T-helper 1 cell treated with Interleukin-12 subunit alpha and Interleukin-12 subunit beta and Interleukin-4 antibody, amounts not matched to agents 30 μg/mL and 1 μg/mL, for 36 hours (primary cell): ENCODE measurements around the gene NHP2.
A peak's percentile ranks its signal among the peaks of the same experiment; 100 is the strongest.

Experiments
- H3K27ac Mint-ChIP-seq: one replicate; pipeline ENCODE4 v1.8.0; 2021; ENCODE audit warnings: mild to moderate bottlenecking, mixed read lengths
- H3K27me3 Mint-ChIP-seq: one replicate; pipeline ENCODE4 v1.8.0; 2021; ENCODE audit warnings: low read depth, mixed read lengths
- H3K36me3 Mint-ChIP-seq: one replicate; pipeline ENCODE4 v1.8.0; 2021; ENCODE audit warnings: low read depth, mixed read lengths
- H3K4me1 Mint-ChIP-seq: one replicate; pipeline ENCODE4 v1.8.0; 2021; ENCODE audit warnings: low read depth, mixed read lengths
- H3K4me3 Mint-ChIP-seq: one replicate; pipeline ENCODE4 v1.8.0; 2021; ENCODE audit warnings: mild to moderate bottlenecking, moderate library complexity, mixed read lengths
- H3K9me3 Mint-ChIP-seq: one replicate; pipeline ENCODE4 v1.8.0; 2021; ENCODE audit warnings: mixed read lengths

Gene NHP2

GRCh38 chr5:178152491-178153444, 917 bp downstream of the NHP2 start:
- peaks cover 38% of the 10 kb centered on the region for H3K4me1 Mint-ChIP-seq
- peak overlapping the region; percentile 97 for H3K4me3 Mint-ChIP-seq
- peaks cover 20% of the 10 kb centered on the region for H3K36me3 Mint-ChIP-seq
- no peaks in the 10 kb centered on the region for H3K27me3 Mint-ChIP-seq
- peak overlapping the region; percentile 90 for H3K27ac Mint-ChIP-seq
- H3K9me3 Mint-ChIP-seq: no peaks in the 10 kb centered on the region

- Mint-ChIP-seq H3K36me3 (peaks cover 31% of the 10 kb centered on the region), H3K4me3 (no peak overlapping the region), H3K9me3 (no peaks in the 10 kb centered on the region), H3K4me1 (peaks cover 38% of the 10 kb centered on the region), H3K27ac (peak overlapping the region; percentile 43), H3K27me3 (no peaks in the 10 kb centered on the region)
Observed at GRCh38 chr5:178150977-178151734, 2.5 kb downstream of the NHP2 start.

- Mint-ChIP-seq H3K9me3 (no peaks in the 10 kb centered on the region), H3K27me3 (no peaks in the 10 kb centered on the region), H3K27ac (no peak overlapping the region), H3K36me3 (peaks cover 35% of the 10 kb centered on the region), H3K4me3 (no peak overlapping the region), H3K4me1 (peaks cover 37% of the 10 kb centered on the region)
Observed at GRCh38 chr5:178149199-178149932, 4.3 kb downstream of the NHP2 start.

DNA sequence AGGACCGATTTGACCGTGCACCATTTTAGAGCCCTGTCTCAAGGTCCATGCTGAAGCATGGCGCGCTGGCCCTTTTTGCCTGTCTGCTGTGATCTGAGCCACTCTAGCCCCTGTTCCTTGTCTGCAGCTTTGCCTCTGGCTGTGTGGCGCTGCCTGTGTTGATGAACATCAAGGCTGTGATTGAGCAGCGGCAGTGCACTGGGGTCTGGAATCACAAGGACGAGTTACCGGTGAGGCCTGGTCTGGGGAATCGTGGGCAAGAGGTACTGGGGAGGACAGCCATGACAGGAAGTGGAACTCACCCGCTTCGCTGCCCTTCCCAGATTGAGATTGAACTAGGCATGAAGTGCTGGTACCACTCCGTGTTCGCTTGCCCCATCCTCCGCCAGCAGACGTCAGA, 6.3 kb downstream of the NHP2 start:
- Mint-ChIP-seq H3K9me3 (no peaks in the 10 kb centered on the region), H3K4me3 (no peak overlapping the region), H3K4me1 (peaks cover 32% of the 10 kb centered on the region), H3K27me3 (no peaks in the 10 kb centered on the region), H3K27ac (no peak overlapping the region), H3K36me3 (peaks cover 38% of the 10 kb centered on the region)

GRCh38 chr5:178145965-178146820, 7.5 kb downstream of the NHP2 start:
- no peak overlapping the region for H3K4me3 Mint-ChIP-seq
- H3K27ac Mint-ChIP-seq: no peak overlapping the region
- peaks cover 23% of the 10 kb centered on the region for H3K4me1 Mint-ChIP-seq
- H3K27me3 Mint-ChIP-seq: no peaks in the 10 kb centered on the region
- H3K9me3 Mint-ChIP-seq: no peaks in the 10 kb centered on the region
- peaks cover 33% of the 10 kb centered on the region for H3K36me3 Mint-ChIP-seq

DNA sequence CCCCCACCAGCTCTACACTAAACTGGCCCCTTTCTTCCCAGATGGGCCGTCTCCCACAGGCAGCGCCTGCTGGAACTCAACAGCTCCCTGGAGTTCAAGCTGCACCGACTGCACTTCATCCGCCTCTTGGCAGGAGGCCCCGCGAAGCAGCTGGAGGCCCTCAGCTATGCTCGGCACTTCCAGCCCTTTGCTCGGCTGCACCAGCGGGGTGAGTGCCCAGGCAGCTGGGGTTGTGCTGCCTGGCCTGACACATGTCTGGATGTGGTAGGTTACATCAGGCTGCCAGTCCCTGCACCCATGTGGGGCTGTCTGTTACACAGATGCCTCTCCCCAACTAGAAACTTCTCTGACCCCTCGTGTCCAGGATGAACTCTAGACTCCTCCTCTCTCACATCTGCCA, 9.8 kb downstream of the NHP2 start:
- Mint-ChIP-seq H3K4me3 (no peak overlapping the region), H3K9me3 (no peaks in the 10 kb centered on the region), H3K27ac (no peak overlapping the region), H3K4me1 (peaks cover 8% of the 10 kb centered on the region), H3K27me3 (no peaks in the 10 kb centered on the region), H3K36me3 (peaks cover 38% of the 10 kb centered on the region)

GRCh38 chr5:178143246-178143645, 10.4 kb downstream of the NHP2 start:
- H3K36me3 Mint-ChIP-seq: peaks cover 35% of the 10 kb centered on the region
- no peaks in the 10 kb centered on the region for H3K9me3 Mint-ChIP-seq
- H3K27ac Mint-ChIP-seq: no peak overlapping the region
- no peak overlapping the region for H3K4me3 Mint-ChIP-seq
- peaks cover 3% of the 10 kb centered on the region for H3K4me1 Mint-ChIP-seq
- no peaks in the 10 kb centered on the region for H3K27me3 Mint-ChIP-seq

- Mint-ChIP-seq H3K4me3 (no peak overlapping the region), H3K9me3 (no peaks in the 10 kb centered on the region), H3K27me3 (no peaks in the 10 kb centered on the region), H3K27ac (no peak overlapping the region), H3K36me3 (peaks cover 30% of the 10 kb centered on the region), H3K4me1 (peaks cover 1% of the 10 kb centered on the region)
Observed at GRCh38 chr5:178142642-178143041, 11.0 kb downstream of the NHP2 start.

DNA sequence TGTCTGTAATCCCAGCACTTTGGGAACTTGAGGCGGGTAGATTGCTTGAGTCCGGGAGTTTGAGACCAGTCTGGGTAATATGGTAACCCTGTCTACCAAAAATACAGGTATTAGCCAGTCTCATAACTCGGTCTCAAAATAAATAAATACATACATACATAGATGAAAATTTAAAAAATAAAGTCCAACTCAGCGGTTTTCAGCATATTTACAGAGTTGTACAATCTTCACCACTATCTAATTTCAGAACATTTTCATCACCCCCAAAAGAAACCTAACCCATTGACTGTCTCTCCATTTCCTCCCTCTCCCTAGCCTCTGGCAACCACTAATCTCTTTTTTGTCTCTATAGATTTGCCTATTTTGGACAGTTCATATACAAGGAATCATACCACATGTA, 12.1 kb downstream of the NHP2 start:
- peaks cover 1% of the 10 kb centered on the region for H3K4me1 Mint-ChIP-seq
- no peak overlapping the region for H3K27ac Mint-ChIP-seq
- H3K4me3 Mint-ChIP-seq: no peak overlapping the region
- peaks cover 22% of the 10 kb centered on the region for H3K36me3 Mint-ChIP-seq
- H3K27me3 Mint-ChIP-seq: no peaks in the 10 kb centered on the region
- no peaks in the 10 kb centered on the region for H3K9me3 Mint-ChIP-seq

- Mint-ChIP-seq H3K4me3 (no peak overlapping the region), H3K9me3 (no peaks in the 10 kb centered on the region), H3K4me1 (peaks cover 4% of the 10 kb centered on the region), H3K27ac (no peak overlapping the region), H3K36me3 (peaks cover 27% of the 10 kb centered on the region), H3K27me3 (no peaks in the 10 kb centered on the region)
Observed at GRCh38 chr5:178137991-178138390, 15.7 kb downstream of the NHP2 start.

DNA sequence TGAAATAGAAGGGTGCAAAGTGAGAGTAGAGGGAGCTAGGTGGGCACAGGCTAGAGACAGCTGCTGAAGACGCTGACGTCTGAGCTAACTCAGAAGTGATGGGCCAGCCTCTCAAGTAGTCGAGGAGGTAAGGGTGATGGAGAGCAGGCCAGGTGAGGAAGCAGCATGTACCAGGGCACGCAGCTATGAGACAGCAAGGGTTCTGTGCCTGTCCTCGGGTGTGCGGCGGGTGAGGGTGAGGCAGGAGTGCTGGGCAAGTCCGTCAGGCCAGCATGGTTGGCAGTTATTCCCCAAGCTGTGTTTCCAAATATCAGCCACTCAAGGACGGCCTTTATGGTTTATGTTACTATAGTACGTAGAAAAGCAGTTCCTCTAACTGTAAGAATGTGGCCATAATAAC, 16.7 kb downstream of the NHP2 start:
- Mint-ChIP-seq H3K9me3 (no peaks in the 10 kb centered on the region), H3K4me3 (no peak overlapping the region), H3K36me3 (peaks cover 22% of the 10 kb centered on the region), H3K4me1 (peaks cover 5% of the 10 kb centered on the region), H3K27ac (no peak overlapping the region), H3K27me3 (no peaks in the 10 kb centered on the region)

DNA sequence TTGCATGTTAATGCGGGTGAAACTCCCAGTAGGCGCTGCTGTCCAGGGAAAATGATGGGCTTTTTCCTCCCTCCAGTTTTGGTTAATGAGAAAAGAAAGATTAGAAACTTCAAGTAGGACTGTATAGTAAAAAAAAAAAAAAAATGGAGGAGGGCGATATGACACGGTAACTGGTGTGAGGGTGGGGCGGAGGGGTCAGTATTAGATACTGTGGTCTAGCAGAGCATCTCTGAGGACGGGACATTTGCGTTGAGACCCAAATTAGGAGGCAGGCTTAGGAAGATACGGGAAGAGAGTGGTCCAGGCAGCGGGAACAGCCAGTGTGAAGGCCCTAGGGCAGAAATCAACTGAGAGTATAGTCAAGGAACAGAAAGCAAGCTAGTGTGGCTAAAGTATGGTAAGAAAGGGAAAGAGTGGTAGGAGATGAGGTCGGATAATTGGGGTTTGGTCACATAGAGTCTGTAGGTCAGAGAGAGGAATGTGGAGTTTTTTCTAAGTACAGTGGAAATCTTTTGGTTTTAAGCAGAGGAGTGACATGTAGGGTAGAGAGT, 22.2 kb downstream of the NHP2 start:
- Mint-ChIP-seq H3K4me3 (peak overlapping the region; percentile 85), H3K9me3 (no peaks in the 10 kb centered on the region), H3K27me3 (no peaks in the 10 kb centered on the region), H3K4me1 (peaks cover 13% of the 10 kb centered on the region), H3K27ac (peak overlapping the region; percentile 83), H3K36me3 (peaks cover 16% of the 10 kb centered on the region)

DNA sequence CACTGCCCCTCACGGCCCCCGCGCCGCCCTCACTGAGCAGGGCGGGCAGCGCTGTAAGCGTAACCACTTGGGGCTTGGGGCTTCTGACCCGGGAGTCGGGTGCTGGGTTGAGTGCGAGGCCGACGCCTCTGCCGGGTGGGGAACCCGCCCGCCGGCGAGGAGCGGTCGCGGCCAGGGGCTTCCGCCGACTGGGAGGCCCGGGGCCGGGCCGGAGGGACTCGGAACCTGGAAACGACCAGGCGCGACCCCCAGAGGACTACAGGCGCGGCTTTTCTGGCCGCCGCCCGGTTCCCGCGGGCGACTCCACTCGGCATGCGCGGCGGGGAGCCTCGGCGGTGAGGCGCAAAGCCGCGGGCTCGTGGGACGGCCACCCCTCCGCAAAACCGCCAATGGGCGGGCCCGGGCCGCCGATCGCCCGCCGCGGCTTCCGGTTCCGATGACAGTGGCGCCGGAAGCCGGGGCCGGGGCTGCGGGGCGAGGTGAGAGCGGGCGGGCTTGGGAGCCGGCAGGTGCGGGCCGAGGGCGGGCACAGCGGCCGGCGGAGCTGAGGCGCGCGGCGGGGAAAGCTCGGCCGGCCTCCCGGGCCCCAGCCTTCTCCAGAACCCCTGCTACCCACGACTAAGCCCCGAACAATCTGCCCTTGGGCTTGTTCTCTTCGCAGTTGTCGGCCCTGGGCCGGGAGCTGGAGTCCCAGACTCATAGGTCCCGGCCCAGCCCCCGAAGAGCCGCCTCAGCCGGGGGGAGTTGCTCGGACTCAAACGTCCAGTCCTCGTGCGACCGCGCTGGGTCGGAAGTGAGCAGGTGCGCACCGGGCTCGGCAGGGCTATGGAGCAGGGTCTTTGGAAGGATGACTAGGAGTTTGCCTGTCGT, 22.9 kb downstream of the NHP2 start, which contains the start of gene RMND5B:
Gene RMND5B (plus strand): TSS at position 439 of the 870 bp plus-strand sequence. CDS start 7,106 bp downstream, outside the sequence.
- Mint-ChIP-seq H3K4me1 (peaks cover 13% of the 10 kb centered on the region), H3K27ac (peak within 1 kb of the TSS; percentile 83), H3K36me3 (peaks cover 13% of the 10 kb centered on the region), H3K9me3 (no peaks in the 10 kb centered on the region), H3K4me3 (peak within 1 kb of the TSS; percentile 85), H3K27me3 (no peaks in the 10 kb centered on the region)
